Prostate gland (tissue), 2 donors: Measurements from ENCODE around the gene ITPRID2.

Experiments used
- CTCF ChIP-seq, 4 experiments: fragments of 200-600 bp in 2 of 4; fragments of 450-650 bp in 2 of 4; sonication (generic) in 2 of 4; IDR thresholded peaks; 1 replicate in 3 of 4; 2 replicates in 1 of 4; pipeline ENCODE4 v1.5.1; 2016 to 2019; ENCODE audit warnings: antibody characterized with exemption in 4 of 4, mild to moderate bottlenecking in 2 of 4, moderate library complexity in 2 of 4
- POLR2A ChIP-seq: fragments of 450-650 bp; IDR thresholded peaks from one replicate; pipeline ENCODE4 v1.6.1; 2016; ENCODE audit warnings: antibody characterized with exemption, mild to moderate bottlenecking
- POLR2AphosphoS5 ChIP-seq: sonication (generic); formaldehyde crosslinking; IDR thresholded peaks from one replicate; pipeline ENCODE4 v1.6.1; 2017; ENCODE audit warnings: antibody characterized with exemption

GRCh38 chr2:181878448-181878847 lies 13.1 kb upstream of the ITPRID2 start:
- TF ChIP-seq CTCF (IDR thresholded peaks at IDR 0.05), result no peak
- TF ChIP-seq POLR2A, result no peak
- no peak for TF ChIP-seq POLR2AphosphoS5
